Tibial nerve (tissue), 4 donors: ENCODE data around the gene NGF. TPM values are rescaled to one million over a fixed set of nuclear protein-coding genes. Genes with fewer than 3 reads are reported as not detected.

Experiments
- DNase-seq, 2 donors: peaks; one replicate each; pipeline ENCODE4 v3.0.0-alpha.2; 2019; ENCODE audit warnings: low spot score in 2 of 2
- H3K27ac ChIP-seq, 4 donors: fragments of 200-600 bp; sonication (generic) in 3 of 4; one replicate each; pipeline ENCODE4 v1.5.1; 2017 to 2019; ENCODE audit warnings: mild to moderate bottlenecking in 1 of 4
- H3K27me3 ChIP-seq, 2 donors: fragments of 200-600 bp; sonication (generic) in 1 of 2; one replicate each; pipeline versions ENCODE4 v1.5.1 to v1.6.0; 2017 to 2019
- H3K36me3 ChIP-seq, 3 donors: fragments of 200-600 bp; sonication (generic); one replicate each; pipeline ENCODE4 v1.5.1; 2018 to 2019
- H3K4me1 ChIP-seq, 4 donors: fragments of 200-600 bp; sonication (generic) in 3 of 4; one replicate each; pipeline ENCODE4 v1.5.1; 2017 to 2019
- H3K4me3 ChIP-seq, 4 donors: fragments of 200-600 bp; sonication (generic) in 3 of 4; one replicate each; pipeline ENCODE4 v1.5.1; 2017 to 2019; ENCODE audit warnings: mild to moderate bottlenecking in 1 of 4, moderate library complexity in 1 of 4
- H3K9me3 ChIP-seq, 4 donors: fragments of 200-600 bp; sonication (generic) in 3 of 4; one replicate each; pipeline ENCODE4 v1.5.1; 2017 to 2019
- CTCF ChIP-seq, 5 experiments: fragments of 200-600 bp in 3 of 5; fragments of 450-650 bp in 2 of 5; sonication (generic) in 3 of 5; IDR thresholded peaks; one replicate each; pipeline ENCODE4 v1.5.1; 2016 to 2019; ENCODE audit warnings: antibody characterized with exemption in 5 of 5, mild to moderate bottlenecking in 3 of 5, moderate library complexity in 2 of 5
- EP300 ChIP-seq, 2 donors: sonication (generic); formaldehyde crosslinking; IDR thresholded peaks; one replicate each; pipeline ENCODE4 v1.6.1; 2017; ENCODE audit warnings: antibody characterized with exemption in 2 of 2, mild to moderate bottlenecking in 1 of 2
- POLR2A ChIP-seq, 2 donors: fragments of 450-650 bp; IDR thresholded peaks; one replicate each; pipeline ENCODE4 v1.6.1; 2017; ENCODE audit warnings: antibody characterized with exemption in 2 of 2, mild to moderate bottlenecking in 2 of 2, moderate library complexity in 2 of 2
- whole genome bisulfite sequencing, 2 donors: methylation state at CpG; one replicate each; pipeline ENCODE4 v1.1.5; 2018; 5-methylcytosine and 5-hydroxymethylcytosine counted together
- total RNA-seq, 4 donors: library from RNA; depleted of rRNA; stranded (reverse); fragments of >200 nt; gene quantifications; one replicate each; pipeline ENCODE4 v1.1.0, GENCODE V29; 2016

The NGF gene
- total RNA-seq, 4 donors from 2014 or later, result 3.6 to 20.4 (median 7.4) TPM

GRCh38 chr1:115329965-115330364 lies 8.1 kb downstream of the NGF start:
- Histone ChIP-seq H3K27me3 (no peaks in the 10 kb centered on the region), H3K27ac (peak overlapping the region in 3 of 4 donors; percentile 28 to 93 (median 90)), H3K36me3 (no peaks in the 10 kb centered on the region), H3K4me3 (no peak overlapping the region), H3K4me1 (peaks cover 0 to 73% (median 16%) of the 10 kb centered on the region in 4 donors), H3K9me3 (no peaks in the 10 kb centered on the region)
- WGBS, 2 donors, result 47 to 50% methylated on average over 3 of the region's 3 CpGs
- DNase-seq, result no peak
- TF ChIP-seq POLR2A (IDR thresholded peaks at IDR 0.05), result no peak
- TF ChIP-seq CTCF (IDR thresholded peaks at IDR 0.05), result no peak
- no peak for TF ChIP-seq EP300 (IDR thresholded peaks at IDR 0.05)

- H3K27me3 ChIP-seq, result no peaks in the 10 kb centered on the region
- no peak overlapping the region for H3K4me3 ChIP-seq
- no peak for TF ChIP-seq POLR2A (IDR thresholded peaks at IDR 0.05)
- TF ChIP-seq CTCF (IDR thresholded peaks at IDR 0.05), result no peak
- TF ChIP-seq EP300 (IDR thresholded peaks at IDR 0.05), result no peak
- 70 to 77% methylated on average over 3 of the region's 3 CpGs for WGBS, 2 donors
- no peak for DNase-seq
- peak overlapping the region in 2 of 4 donors; percentile 57 to 69 for H3K27ac ChIP-seq
- H3K36me3 ChIP-seq, result no peaks in the 10 kb centered on the region
- H3K4me1 ChIP-seq, result peaks cover 0 to 61% (median 9%) of the 10 kb centered on the region in 4 donors
- H3K9me3 ChIP-seq, result no peaks in the 10 kb centered on the region
Observed at GRCh38 chr1:115327270-115327669, 10.8 kb downstream of the NGF start.

- Histone ChIP-seq H3K27ac (peak overlapping the region in 3 of 4 donors; percentile 14 to 69 (median 57)), H3K4me3 (no peak overlapping the region), H3K36me3 (no peaks in the 10 kb centered on the region), H3K27me3 (no peaks in the 10 kb centered on the region), H3K9me3 (no peaks in the 10 kb centered on the region), H3K4me1 (peaks cover 0 to 52% (median 4%) of the 10 kb centered on the region in 4 donors)
- 86% methylated on average over 6 of the region's 6 CpGs for WGBS, 2 donors
- no peak for TF ChIP-seq CTCF (IDR thresholded peaks at IDR 0.05)
- no peak for TF ChIP-seq POLR2A (IDR thresholded peaks at IDR 0.05)
- no peak for TF ChIP-seq EP300 (IDR thresholded peaks at IDR 0.05)
- no peak for DNase-seq
Observed at GRCh38 chr1:115326419-115326818, 11.6 kb downstream of the NGF start.

- H3K36me3 ChIP-seq, result no peaks in the 10 kb centered on the region
- no peaks in the 10 kb centered on the region for H3K9me3 ChIP-seq
- H3K27me3 ChIP-seq, result no peaks in the 10 kb centered on the region
- H3K27ac ChIP-seq, result peak overlapping the region in 3 of 4 donors; percentile 14 to 69 (median 57)
- WGBS, 2 donors, result 53 to 55% methylated on average over 5 of the region's 5 CpGs
- TF ChIP-seq POLR2A (IDR thresholded peaks at IDR 0.05) (no peak), CTCF (IDR thresholded peaks at IDR 0.05) (no peak), EP300 (IDR thresholded peaks at IDR 0.05) (no peak)
- H3K4me3 ChIP-seq, result no peak overlapping the region
- no peak for DNase-seq
- peaks cover 0 to 47% (median 1%) of the 10 kb centered on the region in 4 donors for H3K4me1 ChIP-seq
Observed at GRCh38 chr1:115325874-115326273, 12.2 kb downstream of the NGF start.

- Histone ChIP-seq H3K36me3 (no peaks in the 10 kb centered on the region), H3K4me3 (no peak overlapping the region), H3K27ac (no peak overlapping the region), H3K9me3 (no peaks in the 10 kb centered on the region), H3K27me3 (no peaks in the 10 kb centered on the region), H3K4me1 (peaks cover 0 to 41% (median 0%) of the 10 kb centered on the region in 4 donors)
- no peak for DNase-seq
- TF ChIP-seq EP300 (IDR thresholded peaks at IDR 0.05) (no peak), CTCF (IDR thresholded peaks at IDR 0.05) (no peak), POLR2A (IDR thresholded peaks at IDR 0.05) (no peak)
- 82 to 83% methylated on average over 8 of the region's 8 CpGs for WGBS, 2 donors
Observed at GRCh38 chr1:115324649-115325420, 13.2 kb downstream of the NGF start.
